Right lobe of liver (tissue), 6 donors: ENCODE results near the gene TTLL12. TPM values are rescaled to one million over a fixed set of nuclear protein-coding genes. Genes with fewer than 3 reads are reported as not detected.

Experiments
- ATAC-seq, 4 donors: fragments of 200-7000 bp; cut with Tn5 transposase; one replicate each; pipeline ENCODE4 v1.9.1; 2020; ENCODE audit warnings: mild to moderate bottlenecking in 4 of 4, moderate library complexity in 4 of 4
- DNase-seq, 3 donors: peaks; one replicate each; pipeline ENCODE4 v3.0.0-alpha.2; 2020
- H3K27ac ChIP-seq, 3 donors: fragments of 200-600 bp; one replicate each; pipeline ENCODE4 v1.8.0; 2022
- H3K27me3 ChIP-seq, 2 donors: fragments of 200-600 bp; one replicate each; pipeline ENCODE4 v1.8.0; 2022
- H3K36me3 ChIP-seq, 4 donors: fragments of 200-600 bp; sonication (generic) in 1 of 4; one replicate each; pipeline versions ENCODE4 v1.5.1 to v1.8.0; 2017 to 2022; ENCODE audit warnings: control low read depth in 1 of 4
- H3K4me1 ChIP-seq, 4 donors: fragments of 200-600 bp; sonication (generic) in 1 of 4; one replicate each; pipeline versions ENCODE4 v1.5.1 to v1.8.0; 2017 to 2022; ENCODE audit warnings: control low read depth in 1 of 4
- H3K4me3 ChIP-seq, 3 donors: fragments of 200-600 bp; one replicate each; pipeline ENCODE4 v1.8.0; 2022
- H3K9me3 ChIP-seq, 4 donors: fragments of 200-600 bp; sonication (generic) in 1 of 4; one replicate each; pipeline versions ENCODE4 v1.5.1 to v1.8.0; 2017 to 2022; ENCODE audit warnings: control low read depth in 1 of 4
- CTCF ChIP-seq, 4 donors: fragments of 200-600 bp in 3 of 4; fragments of 450-650 bp in 1 of 4; IDR thresholded peaks; one replicate each; pipeline versions ENCODE4 v1.5.1 to v1.8.0; 2016 to 2022; ENCODE audit warnings: antibody characterized with exemption in 4 of 4, mild to moderate bottlenecking in 2 of 4
- POLR2A ChIP-seq: fragments of 450-650 bp; IDR thresholded peaks from one replicate; pipeline ENCODE4 v1.6.1; 2017; ENCODE audit warnings: antibody characterized with exemption, mild to moderate bottlenecking
- WGBS: methylation state at CpG from one replicate; pipeline ENCODE4 v1.1.6; 2018; ENCODE audit warnings: low coverage, low lambda C conversion rate; ENCODE audit not compliant: insufficient coverage; ENCODE audit errors: missing lambda C conversion rate; 5-methylcytosine and 5-hydroxymethylcytosine counted together
- intact Hi-C, 2 donors: fragments of 100-400 bp; cut with DNase I; formaldehyde crosslinking; loops; one replicate each; pipeline versions ENCODE4 v1.11.2 to v1.14.1; 2022
- total RNA-seq, 6 experiments: library from RNA; depleted of rRNA in 2 of 6; stranded (reverse); fragments of >200 nt in 2 of 6; fragmentation: NEBNext Ultra II Directional in 3 of 6; extraction: Animal tissue kit (Norgen Biotek cat#: 25700) in 3 of 6; gene quantifications; one replicate each; pipeline versions ENCODE4 v1.1.0 to v1.2.4, GENCODE V29; 2016 to 2023
- donor health status: DM: no; HTN: yes; CAD: no.
- donor health status: DM: no; HTN: no; CAD: no.
- donor health status: DM: no; HTN: no; CAD: no.
- donor health status: DM: no; HTN: yes; CAD: no.
- donor health status: DM: no; HTN: yes; CAD: no.

Gene TTLL12
- total RNA-seq, 6 experiments from 2014 or later: 18.6 to 43.5 (median 24.4) TPM

- WGBS: 100% methylated on average over 2 of the region's 23 CpGs
- Histone ChIP-seq H3K9me3 (no peaks in the 10 kb centered on the region), H3K27me3 (no peaks in the 10 kb centered on the region), H3K4me1 (no peaks in the 10 kb centered on the region), H3K27ac (no peak overlapping the region), H3K36me3 (peaks cover 0 to 35% (median 3%) of the 10 kb centered on the region in 4 donors), H3K4me3 (no peak overlapping the region)
- TF ChIP-seq POLR2A: no peak
- no peak for TF ChIP-seq CTCF (IDR thresholded peaks at IDR 0.05)
- no peak for ATAC-seq
- DNase-seq: no peak
- intact Hi-C loops: no loop called here
These were observed 17.4 kb downstream of the TTLL12 start for GRCh38 chr22:43169310-43170130.

- TF ChIP-seq CTCF (IDR thresholded peaks at IDR 0.05) (no peak), POLR2A (no peak)
- no peak overlapping the region for H3K4me3 ChIP-seq
- no peak overlapping the region for H3K27ac ChIP-seq
- 62% methylated on average over 4 of the region's 25 CpGs for WGBS
- no peaks in the 10 kb centered on the region for H3K4me1 ChIP-seq
- peaks cover 0 to 27% (median 0%) of the 10 kb centered on the region in 4 donors for H3K36me3 ChIP-seq
- ATAC-seq (no peak), DNase-seq (no peak)
- intact Hi-C loops: no loop called here
- no peaks in the 10 kb centered on the region for H3K27me3 ChIP-seq
- H3K9me3 ChIP-seq: no peaks in the 10 kb centered on the region
These were observed 18.2 kb downstream of the TTLL12 start for GRCh38 chr22:43168471-43169309.

- Histone ChIP-seq H3K9me3 (no peaks in the 10 kb centered on the region), H3K4me3 (no peak overlapping the region), H3K27me3 (no peaks in the 10 kb centered on the region), H3K4me1 (no peaks in the 10 kb centered on the region), H3K27ac (no peak overlapping the region), H3K36me3 (peaks cover 0 to 22% (median 0%) of the 10 kb centered on the region in 4 donors)
- DNase-seq: no peak
- intact Hi-C loops: no loop called here
- ATAC-seq: no peak
- WGBS: 75% methylated on average over 6 of the region's 19 CpGs
- no peak for TF ChIP-seq CTCF (IDR thresholded peaks at IDR 0.05)
- TF ChIP-seq POLR2A: no peak
These were observed 19.8 kb downstream of the TTLL12 start for GRCh38 chr22:43167001-43167589.

- H3K4me1 ChIP-seq: no peaks in the 10 kb centered on the region
- 81% methylated on average over 7 of the region's 23 CpGs for WGBS
- intact Hi-C loops: no loop called here
- no peak overlapping the region for H3K4me3 ChIP-seq
- ATAC-seq (no peak), DNase-seq (no peak)
- no peak for TF ChIP-seq POLR2A
- no peak for TF ChIP-seq CTCF (IDR thresholded peaks at IDR 0.05)
- H3K36me3 ChIP-seq: peaks cover 0 to 16% (median 0%) of the 10 kb centered on the region in 4 donors
- no peaks in the 10 kb centered on the region for H3K27me3 ChIP-seq
- H3K27ac ChIP-seq: no peak overlapping the region
- no peaks in the 10 kb centered on the region for H3K9me3 ChIP-seq
These were observed 20.6 kb downstream of the TTLL12 start for GRCh38 chr22:43166132-43166930.
